GM21619 (cell line): ENCODE measurements around the gene RELCH.
A peak's percentile ranks its signal among the peaks of the same experiment; 100 is the strongest.
"Not testable (repeated sequence)": the region's sequence is repeated elsewhere in the genome, so short reads cannot be mapped to it uniquely, and the experiment has no call there.

Source experiments
- ATAC-seq: cut with Tn5 transposase; IDR thresholded peaks from one replicate; pipeline ENCODE4 v1.9.1; 2021; ENCODE audit not compliant: unreplicated experiment

RELCH gene

GRCh38 chr18:62186774-62187542, at the start of gene RELCH, which contains the start of gene PIGN:
RELCH (plus strand) TSS chr18:62187255; CDS start chr18:62187506, 251 bp downstream.
PIGN (minus strand) TSS chr18:62187056; CDS start chr18:62161353, 25,703 bp downstream.
- peak; percentile 88 for ATAC-seq

GRCh38 chr18:62138461-62139235, 48.4 kb upstream of the RELCH start:
- ATAC-seq, result no peak

GRCh38 chr18:62140259-62140658, 46.8 kb upstream of the RELCH start:
- ATAC-seq, result no peak

GRCh38 chr18:62144338-62144737, 42.7 kb upstream of the RELCH start:
- ATAC-seq, result no peak

GRCh38 chr18:62151068-62151771, 35.8 kb upstream of the RELCH start:
- no peak for ATAC-seq

- no peak for ATAC-seq
These were observed 34.2 kb upstream of the RELCH start for GRCh38 chr18:62152844-62153243.

GRCh38 chr18:62157843-62158242, 29.2 kb upstream of the RELCH start:
- no peak for ATAC-seq

- no peak for ATAC-seq
These were observed 22.7 kb upstream of the RELCH start for GRCh38 chr18:62164310-62164709.

- ATAC-seq, result no peak
These were observed 22.1 kb upstream of the RELCH start for GRCh38 chr18:62164855-62165487.

GRCh38 chr18:62165583-62165982, 21.5 kb upstream of the RELCH start:
- no peak for ATAC-seq

GRCh38 chr18:62166524-62166923, 20.5 kb upstream of the RELCH start:
- not testable (repeated sequence) for ATAC-seq

GRCh38 chr18:62170857-62171256, 16.2 kb upstream of the RELCH start:
- ATAC-seq, result no peak

GRCh38 chr18:62172298-62172697, 14.8 kb upstream of the RELCH start:
- ATAC-seq, result no peak

- no peak for ATAC-seq
These were observed 11.5 kb upstream of the RELCH start for GRCh38 chr18:62175521-62175920.

- ATAC-seq, result no peak
These were observed 9.8 kb upstream of the RELCH start for GRCh38 chr18:62177271-62177670.

- ATAC-seq, result no peak
These were observed 7.8 kb upstream of the RELCH start for GRCh38 chr18:62179213-62179612.

GRCh38 chr18:62182220-62182619, 4.8 kb upstream of the RELCH start:
- ATAC-seq, result no peak

GRCh38 chr18:62183578-62184195, 3.4 kb upstream of the RELCH start:
- ATAC-seq, result no peak

GRCh38 chr18:62186499-62186773, 619 bp upstream of the RELCH start:
- peak; percentile 8 for ATAC-seq

GRCh38 chr18:62187543-62188510, 772 bp downstream of the RELCH start:
- peak; percentile 17 for ATAC-seq
